GM04504 (cell line): Measurements from ENCODE around the gene CDH4.

Source experiments
- DNase-seq: peaks from one replicate; pipeline ENCODE4 v3.0.0-alpha.2; 2012; ENCODE audit warnings: low read depth

The CDH4 gene

GRCh38 chr20:61901392-61902220 is 649.5 kb downstream of the CDH4 start:
- peak; percentile 4 for DNase-seq

GRCh38 chr20:61902221-61902869 is 650.3 kb downstream of the CDH4 start:
- DNase-seq: no peak

GRCh38 chr20:61903575-61904340 is 651.7 kb downstream of the CDH4 start:
- no peak for DNase-seq

- DNase-seq: no peak
Measured at GRCh38 chr20:61904456-61904855, 652.4 kb downstream of the CDH4 start.

- no peak for DNase-seq
Measured at GRCh38 chr20:61905781-61906523, 653.9 kb downstream of the CDH4 start.

- DNase-seq: no peak
Measured at GRCh38 chr20:61907081-61907891, 655.2 kb downstream of the CDH4 start.

- no peak for DNase-seq
Measured at GRCh38 chr20:61908057-61909026, 656.3 kb downstream of the CDH4 start.

- no peak for DNase-seq
Measured at GRCh38 chr20:61909028-61909427, 657.0 kb downstream of the CDH4 start.

- no peak for DNase-seq
Measured at GRCh38 chr20:61909821-61910220, 657.8 kb downstream of the CDH4 start.

GRCh38 chr20:61911824-61912223 is 659.8 kb downstream of the CDH4 start:
- no peak for DNase-seq

GRCh38 chr20:61912665-61913422 is 660.8 kb downstream of the CDH4 start:
- no peak for DNase-seq

GRCh38 chr20:61913423-61914225 is 661.6 kb downstream of the CDH4 start:
- no peak for DNase-seq

- no peak for DNase-seq
Measured at GRCh38 chr20:61915101-61915500, 663.0 kb downstream of the CDH4 start.

GRCh38 chr20:61916318-61916891 is 664.3 kb downstream of the CDH4 start:
- DNase-seq: no peak

GRCh38 chr20:61917474-61918145 is 665.5 kb downstream of the CDH4 start:
- DNase-seq: no peak

GRCh38 chr20:61918548-61918947 is 666.5 kb downstream of the CDH4 start:
- DNase-seq: no peak

- DNase-seq: no peak
Measured at GRCh38 chr20:61919239-61919638, 667.2 kb downstream of the CDH4 start.
